H1 (cell line): ENCODE measurements around the gene ADAMTS14. TPM values are rescaled to one million over a fixed set of nuclear protein-coding genes. Genes with fewer than 3 reads are reported as not detected.
"Not testable (repeated sequence)": the region's sequence is repeated elsewhere in the genome, so short reads cannot be mapped to it uniquely, and the experiment has no call there.

Source experiments
- CTCF ChIA-PET: fragments of 300-600 bp; sonication (Branson Sonifier 250); formaldehyde crosslinking; loops from one replicate; lab custom pipeline; 2021; ENCODE audit not compliant: partially characterized antibody; lab: Charles Lee
- POLR2A ChIA-PET: fragments of 300-600 bp; sonication (Branson Sonifier 250); formaldehyde crosslinking; loops from one replicate; lab custom pipeline; 2021; ENCODE audit warnings: inconsistent platforms; ENCODE audit not compliant: partially characterized antibody; lab: Charles Lee
- DNase-seq, 2 experiments: peaks; one replicate each; pipeline versions ENCODE4 v3.0.0 to v3.0.0-alpha.2; 2010 to 2022; ENCODE audit warnings: low spot score in 2 of 2, low read depth in 1 of 2, mixed read lengths in 1 of 2
- FAIRE-seq: peaks from 2 replicates; lab custom pipeline; 2011; peaks lifted over from hg19 to GRCh38; lab: Jason Lieb, UNC
- H2AFZ ChIP-seq: 2 replicates; pipeline ENCODE4 v1.8.1; 2012; ENCODE audit warnings: low read length, inconsistent platforms
- H2AK5ac ChIP-seq: 2 replicates; pipeline ENCODE4 v1.6.1; 2013; ENCODE audit warnings: low read depth, low read length
- H2BK120ac ChIP-seq: replicated peaks from 2 replicates; pipeline ENCODE3; 2013; ENCODE audit warnings: low read depth, low read length, inconsistent platforms
- H2BK12ac ChIP-seq: 2 replicates; pipeline ENCODE4 v1.6.1; 2013; ENCODE audit warnings: low read depth, low read length
- H2BK15ac ChIP-seq: 2 replicates; pipeline ENCODE4 v1.6.1; 2013; ENCODE audit warnings: low read length
- H2BK20ac ChIP-seq: 2 replicates; pipeline ENCODE4 v1.6.1; 2013; ENCODE audit warnings: low read length
- H2BK5ac ChIP-seq: 2 replicates; pipeline ENCODE4 v1.6.1; 2013; ENCODE audit warnings: low read depth, low read length
- H3K14ac ChIP-seq: 2 replicates; pipeline ENCODE4 v1.6.1; 2013; ENCODE audit warnings: inconsistent platforms; ENCODE audit not compliant: insufficient read length
- H3K18ac ChIP-seq: 2 replicates; pipeline ENCODE4 v1.6.1; 2013; ENCODE audit warnings: low read length; ENCODE audit errors: extremely low read depth
- H3K23ac ChIP-seq: 2 replicates; pipeline ENCODE4 v1.6.1; 2013; ENCODE audit warnings: inconsistent platforms; ENCODE audit not compliant: insufficient read length
- H3K23me2 ChIP-seq: 2 replicates; pipeline ENCODE4 v1.6.1; 2013; ENCODE audit warnings: low read depth, low read length
- H3K27ac ChIP-seq: 2 replicates; pipeline ENCODE4 v1.6.1; 2011; ENCODE audit warnings: low read depth, low read length, inconsistent platforms
- H3K27me3 ChIP-seq, 4 experiments: replicated peaks in 1 of 4; 1 replicate in 1 of 4; 2 replicates in 3 of 4; pipeline versions ENCODE4 v1.6.1 to v1.8.1; 2011 to 2013; ENCODE audit warnings: low read length in 3 of 4, mild to moderate bottlenecking in 3 of 4, inconsistent platforms in 2 of 4, mixed read lengths in 2 of 4, moderate library complexity in 1 of 4; ENCODE audit not compliant: control insufficient read depth in 3 of 4, insufficient read depth in 3 of 4; ENCODE audit errors: extremely low read depth in 1 of 4
- H3K36me3 ChIP-seq, 4 experiments: 2 replicates each; pipeline versions ENCODE4 v1.6.1 to v1.8.1; 2011 to 2013; ENCODE audit warnings: mild to moderate bottlenecking in 4 of 4, low read length in 3 of 4, moderate library complexity in 2 of 4, control low read depth in 1 of 4, inconsistent platforms in 1 of 4; ENCODE audit not compliant: insufficient read depth in 4 of 4, control insufficient read depth in 2 of 4
- H3K4ac ChIP-seq: replicated peaks from 2 replicates; pipeline ENCODE3; 2013; ENCODE audit warnings: low read length, low read depth, mixed read lengths, inconsistent platforms; ENCODE audit not compliant: insufficient read length
- H3K4me1 ChIP-seq, 4 experiments: replicated peaks in 1 of 4; 1 replicate in 1 of 4; 2 replicates in 3 of 4; pipeline versions ENCODE4 v1.6.1 to v1.8.1; 2011 to 2013; ENCODE audit warnings: low read length in 3 of 4, inconsistent platforms in 2 of 4, mixed read lengths in 1 of 4; ENCODE audit not compliant: insufficient read depth in 4 of 4, control insufficient read depth in 3 of 4
- H3K4me2 ChIP-seq, 2 experiments: 2 replicates each; pipeline versions ENCODE4 v1.6.1 to v1.8.1; 2011 to 2013; ENCODE audit warnings: low read depth in 2 of 2, low read length in 2 of 2, control low read depth in 1 of 2, inconsistent platforms in 1 of 2, mild to moderate bottlenecking in 1 of 2; ENCODE audit not compliant: insufficient read depth in 1 of 2
- H3K4me3 ChIP-seq, 4 experiments: fragments of 200-600, 300-600 bp in 1 of 4; sonication (generic), shearing (Covaris generic), sonication (Bioruptor Twin) in 1 of 4; 2 replicates each; pipeline versions ENCODE4 v1.5.1 to v1.8.1; 2011 to 2016; ENCODE audit warnings: low read length in 4 of 4, low read depth in 3 of 4, control low read depth in 2 of 4, inconsistent platforms in 2 of 4, mild to moderate bottlenecking in 2 of 4, mixed read lengths in 1 of 4, moderate library complexity in 1 of 4; ENCODE audit not compliant: insufficient read depth in 2 of 4; ENCODE audit errors: extremely low read depth in 1 of 4
- H3K56ac ChIP-seq: replicated peaks from 2 replicates; pipeline ENCODE3; 2013; ENCODE audit warnings: low read depth, mild to moderate bottlenecking, mixed read lengths, low read length, inconsistent platforms; ENCODE audit not compliant: insufficient read length
- H3K79me1 ChIP-seq: 2 replicates; pipeline ENCODE4 v1.6.1; 2013; ENCODE audit warnings: low read depth, low read length, control low read depth
- H3K79me2 ChIP-seq, 2 experiments: 2 replicates each; pipeline versions ENCODE4 v1.6.1 to v1.8.1; 2012 to 2013; ENCODE audit warnings: low read length in 2 of 2, mild to moderate bottlenecking in 2 of 2, inconsistent platforms in 1 of 2; ENCODE audit not compliant: insufficient read depth in 2 of 2, control insufficient read depth in 1 of 2
- H3K9ac ChIP-seq, 4 experiments: replicated peaks in 1 of 4; 1 replicate in 1 of 4; 2 replicates in 3 of 4; pipeline versions ENCODE4 v1.6.1 to v1.8.1; 2011 to 2013; ENCODE audit warnings: low read depth in 3 of 4, low read length in 3 of 4, control low read depth in 2 of 4, mild to moderate bottlenecking in 2 of 4, moderate library complexity in 2 of 4, inconsistent platforms in 1 of 4; ENCODE audit errors: extremely low read depth in 1 of 4
- H3K9me3 ChIP-seq, 2 experiments: 2 replicates each; pipeline versions ENCODE4 v1.6.1 to v1.8.1; 2012 to 2013; ENCODE audit warnings: mild to moderate bottlenecking in 2 of 2, moderate library complexity in 2 of 2, control low read depth in 1 of 2, inconsistent platforms in 1 of 2, low read depth in 1 of 2, low read length in 1 of 2, mixed read lengths in 1 of 2; ENCODE audit not compliant: insufficient read depth in 2 of 2
- H4K20me1 ChIP-seq, 2 experiments: replicated peaks in 1 of 2; 2 replicates each; pipeline versions ENCODE3 to v1.8.1; 2011 to 2013; ENCODE audit warnings: inconsistent platforms in 2 of 2, low read length in 2 of 2, mild to moderate bottlenecking in 1 of 2; ENCODE audit not compliant: insufficient read depth in 2 of 2, control insufficient read depth in 1 of 2
- H4K5ac ChIP-seq: 2 replicates; pipeline ENCODE4 v1.6.1; 2013; ENCODE audit warnings: low read length, low read depth, mixed read lengths, inconsistent platforms; ENCODE audit not compliant: insufficient read length
- H4K8ac ChIP-seq: 2 replicates; pipeline ENCODE4 v1.8.0; 2013; ENCODE audit warnings: mild to moderate bottlenecking, moderate library complexity, low read length, inconsistent platforms; ENCODE audit not compliant: insufficient read depth; ENCODE audit errors: extremely low read depth
- H4K91ac ChIP-seq: replicated peaks from 2 replicates; pipeline ENCODE3; 2013; ENCODE audit warnings: low read length, mixed read lengths, inconsistent platforms; ENCODE audit not compliant: insufficient read length
- CEBPB ChIP-seq: IDR thresholded peaks from 2 replicates; pipeline ENCODE4 v1.6.1; 2012; ENCODE audit warnings: low read depth, low read length
- EGR1 ChIP-seq: IDR thresholded peaks from 2 replicates; pipeline ENCODE4 v1.6.1; 2011; ENCODE audit warnings: low read depth, low read length, borderline replicate concordance
- JUND ChIP-seq: IDR thresholded peaks from 2 replicates; pipeline ENCODE4 v1.6.1; 2011; ENCODE audit warnings: mild to moderate bottlenecking, improper control_type of control experiment, low read length
- POU5F1 ChIP-seq: IDR thresholded peaks from 2 replicates; pipeline ENCODE4 v1.6.1; 2011; ENCODE audit warnings: low read depth, mild to moderate bottlenecking, low read length, moderate library complexity
- RBBP5 ChIP-seq: IDR thresholded peaks from 2 replicates; pipeline ENCODE4 v1.7.1; 2012; ENCODE audit warnings: low read depth, mild to moderate bottlenecking, inconsistent platforms, low read length, moderate library complexity, borderline replicate concordance
- SRF ChIP-seq: IDR thresholded peaks from 2 replicates; pipeline ENCODE4 v1.6.1; 2011; ENCODE audit warnings: mild to moderate bottlenecking, low read depth, low read length, moderate library complexity
- WGBS, 2 experiments: shearing (Covaris generic) in 1 of 2; methylation state at CpG; one replicate each; pipeline versions ENCODE4 v1.1.6 to v1.1.7; 2013 to 2015; ENCODE audit warnings: low lambda C conversion rate in 2 of 2, mixed read lengths in 2 of 2, inconsistent platforms in 1 of 2, low coverage in 1 of 2, missing lambda C conversion rate in 1 of 2; ENCODE audit not compliant: insufficient replicate concordance in 2 of 2, insufficient coverage in 1 of 2, insufficient read length in 1 of 2; ENCODE audit errors: extremely low coverage in 1 of 2, missing lambda C conversion rate in 1 of 2; 5-methylcytosine and 5-hydroxymethylcytosine counted together
- polyA plus RNA-seq, 7 experiments: library from polyadenylated mRNA; depleted of rRNA in 3 of 7; stranded (reverse) in 5 of 7; unstranded in 2 of 7; fragments of >200 nt in 5 of 7; fragments of 200-250 nt in 2 of 7; gene quantifications; 1 replicate in 5 of 7; 2 replicates in 1 of 7; 4 replicates in 1 of 7; pipeline versions ENCODE4 v1.2.1 to v1.2.3, GENCODE V29; 2011 to 2013; ENCODE audit warnings: missing spikeins in 2 of 7, mixed read lengths in 2 of 7
- total RNA-seq: library from RNA; stranded (reverse); fragmentation: NEBNext Ultra II Directional; extraction: Animal tissue kit (Norgen Biotek cat#: 25700); gene quantifications from 2 replicates; pipeline ENCODE4 v1.2.1, GENCODE V29; 2021
- TF ChIP-seq, protein P1 (sequence below): IDR thresholded peaks from 2 replicates; pipeline ENCODE4 v1.6.1; 2012; ENCODE audit warnings: low read length, inconsistent platforms

The ADAMTS14 gene
- total and polyA plus RNA-seq, 2 of the 8 experiments (the other 6 are each of a cell fraction or from before 2014, with no cell fraction given) = 2.0 to 2.3 TPM

DNA sequence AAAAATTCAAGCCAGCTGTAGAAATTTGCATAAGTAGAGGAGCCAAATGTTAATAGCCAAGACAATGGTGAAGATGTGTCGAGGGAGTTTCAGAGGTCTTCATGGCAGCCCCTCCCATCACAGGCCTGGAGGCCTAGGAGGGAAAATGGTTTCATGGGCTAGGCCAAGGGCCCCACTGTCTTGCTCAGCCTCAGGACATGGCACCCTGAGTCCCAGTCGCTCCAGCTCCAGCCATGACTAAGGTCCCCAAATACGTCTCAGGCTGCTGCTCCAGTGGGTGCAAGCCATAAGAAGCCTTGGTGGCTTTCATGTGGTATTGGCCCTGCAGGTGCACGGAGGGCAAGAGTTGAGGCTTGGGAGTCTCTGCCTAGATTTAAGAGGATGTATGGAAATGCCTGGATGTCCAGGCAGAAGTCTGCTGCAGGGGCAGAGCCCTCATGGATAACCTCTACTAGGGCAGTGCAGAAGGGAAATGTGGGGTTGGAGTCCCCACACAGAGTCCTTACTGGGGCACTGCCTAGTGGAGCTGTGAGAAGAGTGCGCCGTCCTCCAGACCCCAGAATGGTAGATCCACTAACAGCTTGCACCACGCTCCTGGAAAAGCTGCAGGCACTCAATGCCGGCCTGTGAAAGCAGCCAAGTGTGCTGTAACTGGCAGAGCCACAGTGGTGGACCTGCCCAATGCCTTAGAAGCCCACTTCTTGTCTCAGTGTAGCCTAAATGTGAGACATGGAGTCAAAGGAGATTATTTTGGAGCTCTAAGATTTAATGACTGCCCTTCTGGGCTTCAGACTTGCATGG is 93.7 kb downstream of the ADAMTS14 start (continued):
- no peak for TF ChIP-seq CEBPB
- no peak for TF ChIP-seq RBBP5
- TF ChIP-seq JUND = no peak
- no peak for TF ChIP-seq POU5F1
- TF ChIP-seq EGR1 = no peak
- TF ChIP-seq, protein P1, sequence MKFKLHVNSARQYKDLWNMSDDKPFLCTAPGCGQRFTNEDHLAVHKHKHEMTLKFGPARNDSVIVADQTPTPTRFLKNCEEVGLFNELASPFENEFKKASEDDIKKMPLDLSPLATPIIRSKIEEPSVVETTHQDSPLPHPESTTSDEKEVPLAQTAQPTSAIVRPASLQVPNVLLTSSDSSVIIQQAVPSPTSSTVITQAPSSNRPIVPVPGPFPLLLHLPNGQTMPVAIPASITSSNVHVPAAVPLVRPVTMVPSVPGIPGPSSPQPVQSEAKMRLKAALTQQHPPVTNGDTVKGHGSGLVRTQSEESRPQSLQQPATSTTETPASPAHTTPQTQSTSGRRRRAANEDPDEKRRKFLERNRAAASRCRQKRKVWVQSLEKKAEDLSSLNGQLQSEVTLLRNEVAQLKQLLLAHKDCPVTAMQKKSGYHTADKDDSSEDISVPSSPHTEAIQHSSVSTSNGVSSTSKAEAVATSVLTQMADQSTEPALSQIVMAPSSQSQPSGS = no peak
- no peak for TF ChIP-seq SRF

DNA sequence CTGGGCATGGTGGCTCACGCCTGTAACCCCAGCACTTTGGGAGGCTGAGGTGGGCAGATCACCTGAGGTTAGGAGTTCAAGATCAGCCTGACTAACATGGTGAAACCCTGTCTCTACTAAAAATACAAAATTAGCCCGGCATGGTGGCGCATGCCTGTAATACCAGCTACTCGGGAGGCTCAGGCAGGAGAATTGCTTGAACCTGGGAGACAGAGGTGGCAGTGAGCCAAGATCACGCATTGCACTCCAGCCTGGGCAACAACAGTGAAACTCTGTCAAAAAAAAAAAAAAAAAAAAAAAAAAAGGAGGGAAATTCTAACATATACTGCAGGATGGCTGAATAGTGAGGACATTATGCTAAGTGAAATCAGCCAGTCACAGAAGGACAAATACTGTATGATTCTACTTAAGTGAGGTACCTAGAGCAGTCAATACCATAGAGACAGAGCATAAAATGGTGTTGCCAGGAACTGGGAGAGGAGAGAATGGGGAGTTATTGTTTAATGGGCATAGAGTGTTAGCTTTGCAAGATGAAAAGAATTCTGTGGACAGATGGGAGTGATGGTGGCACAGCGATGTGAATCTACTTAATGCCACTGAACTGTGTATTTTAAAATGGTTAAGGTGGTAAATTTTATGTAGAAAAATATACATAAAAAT is 95.8 kb downstream of the ADAMTS14 start:
- not testable (repeated sequence) for H3K23me2 ChIP-seq, H3K4me1 ChIP-seq, H3K4me3 ChIP-seq, H3K79me2 ChIP-seq, H3K23ac ChIP-seq, H2BK20ac ChIP-seq, H3K27me3 ChIP-seq, H2BK120ac ChIP-seq, H2BK12ac ChIP-seq, H3K4me2 ChIP-seq, H2AFZ ChIP-seq, H3K9ac ChIP-seq, H3K27ac ChIP-seq, H3K36me3 ChIP-seq, H2BK15ac ChIP-seq, FAIRE-seq, DNase-seq, H4K8ac ChIP-seq, H3K56ac ChIP-seq, H4K91ac ChIP-seq, H3K18ac ChIP-seq, H3K79me1 ChIP-seq, H4K5ac ChIP-seq, H3K14ac ChIP-seq, H4K20me1 ChIP-seq, H3K4ac ChIP-seq, H2BK5ac ChIP-seq, H2AK5ac ChIP-seq
- ChIA-PET POLR2A (interaction anchor here (1.4 kb wide), 1 partner anchor 10 kb away, joined by 3 read pairs; no protein-coding TSS in a partner anchor), CTCF (interaction anchor here (0.6 to 1.0 kb wide), 3 partner anchors 10 to 503 kb away, joined by 3 to 4 read pairs (median 3); no protein-coding TSS in a partner anchor)
- WGBS, 2 experiments = 97% methylated on average over 5 of the region's 6 CpGs; no CpG with 5 or more reads in 1 of the 2 experiments
- peaks cover 9 to 12% of the 10 kb centered on the region in 2 experiments for H3K9me3 ChIP-seq
